ENCODE results near the gene KRT85.

KRT85 gene

GRCh38 chr12:52402377-52402776 is 35.1 kb upstream of the KRT85 start:
- DNase-seq (ENCODE audit: low read depth) = no peak
- TF ChIP-seq, protein P1, sequence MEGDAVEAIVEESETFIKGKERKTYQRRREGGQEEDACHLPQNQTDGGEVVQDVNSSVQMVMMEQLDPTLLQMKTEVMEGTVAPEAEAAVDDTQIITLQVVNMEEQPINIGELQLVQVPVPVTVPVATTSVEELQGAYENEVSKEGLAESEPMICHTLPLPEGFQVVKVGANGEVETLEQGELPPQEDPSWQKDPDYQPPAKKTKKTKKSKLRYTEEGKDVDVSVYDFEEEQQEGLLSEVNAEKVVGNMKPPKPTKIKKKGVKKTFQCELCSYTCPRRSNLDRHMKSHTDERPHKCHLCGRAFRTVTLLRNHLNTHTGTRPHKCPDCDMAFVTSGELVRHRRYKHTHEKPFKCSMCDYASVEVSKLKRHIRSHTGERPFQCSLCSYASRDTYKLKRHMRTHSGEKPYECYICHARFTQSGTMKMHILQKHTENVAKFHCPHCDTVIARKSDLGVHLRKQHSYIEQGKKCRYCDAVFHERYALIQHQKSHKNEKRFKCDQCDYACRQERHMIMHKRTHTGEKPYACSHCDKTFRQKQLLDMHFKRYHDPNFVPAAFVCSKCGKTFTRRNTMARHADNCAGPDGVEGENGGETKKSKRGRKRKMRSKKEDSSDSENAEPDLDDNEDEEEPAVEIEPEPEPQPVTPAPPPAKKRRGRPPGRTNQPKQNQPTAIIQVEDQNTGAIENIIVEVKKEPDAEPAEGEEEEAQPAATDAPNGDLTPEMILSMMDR (conservative IDR thresholded peaks at IDR 0.05; ENCODE audit: low read depth, low read length) = no peak
- H3K4me3 ChIP-seq (ENCODE audit: low read length) = no peak overlapping the region

DNA sequence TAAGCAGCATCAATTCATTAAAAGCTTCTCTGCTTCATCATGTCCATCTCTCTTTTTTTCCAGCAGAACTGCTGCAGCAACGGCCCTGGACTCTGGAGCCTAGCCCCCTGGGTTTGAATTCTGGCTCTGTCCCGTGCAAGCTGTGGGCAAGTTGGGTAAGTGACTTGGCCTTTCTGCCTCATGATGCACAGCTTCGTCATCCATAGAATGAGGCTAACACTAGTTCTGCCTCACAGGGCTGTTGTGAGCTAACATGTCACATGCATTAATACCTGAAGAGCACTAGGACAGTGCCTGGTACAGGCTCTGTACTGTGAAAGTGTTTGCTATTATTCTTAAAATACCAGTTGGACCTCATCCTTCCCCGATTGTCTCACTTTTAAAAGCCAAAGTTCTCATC is 34.6 kb upstream of the KRT85 start:
- TF ChIP-seq, protein P1 (conservative IDR thresholded peaks at IDR 0.05; ENCODE audit: low read depth, low read length) = no peak
- H3K4me3 ChIP-seq (ENCODE audit: low read length) = no peak overlapping the region
- DNase-seq (ENCODE audit: low read depth) = no peak

- DNase-seq (ENCODE audit: low read depth) = no peak
- TF ChIP-seq, protein P1 (conservative IDR thresholded peaks at IDR 0.05; ENCODE audit: low read depth, low read length) = no peak
- no peak overlapping the region for H3K4me3 ChIP-seq (ENCODE audit: low read length)
Measured at GRCh38 chr12:52401526-52401925, 34.2 kb upstream of the KRT85 start.

DNA sequence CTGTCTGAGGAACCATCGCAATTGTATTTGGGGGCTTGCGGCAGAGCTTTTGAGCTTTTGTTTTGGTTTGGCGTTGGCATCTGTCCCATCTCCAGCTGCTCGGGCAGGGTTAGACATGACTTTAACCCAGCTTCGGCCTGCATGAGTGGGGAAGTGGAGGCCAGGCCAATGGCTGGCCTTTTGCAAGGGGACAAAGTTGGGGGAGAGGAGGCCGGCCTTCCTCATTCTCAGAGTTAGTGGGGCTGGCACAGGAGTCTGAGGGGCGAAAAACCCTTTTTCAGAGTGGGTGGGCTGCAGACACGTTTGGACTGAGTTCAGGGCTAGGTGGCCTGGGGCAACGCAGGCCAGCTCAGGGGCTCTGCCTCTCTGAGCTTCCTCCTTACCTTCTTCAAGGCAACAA is 33.6 kb upstream of the KRT85 start:
- TF ChIP-seq, protein P1 (conservative IDR thresholded peaks at IDR 0.05; ENCODE audit: low read depth, low read length) = no peak
- no peak for DNase-seq (ENCODE audit: low read depth)
- no peak overlapping the region for H3K4me3 ChIP-seq (ENCODE audit: low read length)

DNA sequence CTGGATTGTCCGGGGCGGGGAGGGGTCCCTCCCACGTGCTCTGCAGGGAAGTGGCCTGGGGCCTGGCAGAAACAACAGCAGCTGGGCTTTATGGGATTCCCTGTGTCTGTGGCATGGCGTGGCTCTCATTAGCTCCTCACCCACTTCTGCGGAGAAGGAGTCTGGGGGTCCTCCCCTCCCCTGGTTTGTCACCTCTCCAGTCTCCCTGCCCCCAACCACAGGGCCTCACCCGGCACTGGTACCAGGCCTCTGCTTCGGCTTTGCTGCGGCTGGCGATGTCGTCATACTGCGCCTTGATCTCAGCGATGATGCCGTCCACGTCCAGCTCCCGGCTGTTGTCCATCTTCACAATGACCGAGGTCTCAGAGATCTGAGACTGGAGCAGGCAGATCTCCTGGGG is 32.5 kb upstream of the KRT85 start:
- H3K4me3 ChIP-seq (ENCODE audit: low read length) = no peak overlapping the region
- TF ChIP-seq, protein P1 (conservative IDR thresholded peaks at IDR 0.05; ENCODE audit: low read depth, low read length) = no peak
- DNase-seq (ENCODE audit: low read depth) = no peak

GRCh38 chr12:52398176-52398575 is 30.9 kb upstream of the KRT85 start:
- TF ChIP-seq, protein P1 (conservative IDR thresholded peaks at IDR 0.05; ENCODE audit: low read depth, low read length) = no peak
- H3K4me3 ChIP-seq (ENCODE audit: low read length) = no peak overlapping the region
- DNase-seq (ENCODE audit: low read depth) = no peak

GRCh38 chr12:52396656-52397055 is 29.4 kb upstream of the KRT85 start:
- no peak overlapping the region for H3K4me3 ChIP-seq (ENCODE audit: low read length)
- DNase-seq (ENCODE audit: low read depth) = no peak
- TF ChIP-seq, protein P1 (conservative IDR thresholded peaks at IDR 0.05; ENCODE audit: low read depth, low read length) = no peak
